HepG2 (cell line): ENCODE data around the gene GDF7. TPM values are rescaled to one million over a fixed set of nuclear protein-coding genes. Genes with fewer than 3 reads are reported as not detected.
A peak's percentile ranks its signal among the peaks of the same experiment; 100 is the strongest.

Experiments
- ADNP ChIP-seq: sonication (generic); formaldehyde crosslinking; IDR thresholded peaks from 2 replicates; pipeline ENCODE4 v1.4.0; 2020; ENCODE audit warnings: missing genetic modification reagents
- ATF3 ChIP-seq: sonication (generic); formaldehyde crosslinking; IDR thresholded peaks from 2 replicates; pipeline ENCODE4 v1.4.0; 2020; ENCODE audit warnings: missing genetic modification reagents
- DNMT1 ChIP-seq: sonication (generic); formaldehyde crosslinking; IDR thresholded peaks from 2 replicates; pipeline ENCODE4 v1.5.1; 2020; ENCODE audit warnings: mild to moderate bottlenecking, missing genetic modification reagents
- EP300 ChIP-seq, 3 experiments: sonication (generic) in 1 of 3; formaldehyde crosslinking in 1 of 3; IDR thresholded peaks; 2 replicates each; pipeline versions ENCODE4 v1.5.1 to v1.6.1; 2011 to 2020; ENCODE audit warnings: low read depth in 2 of 3, low read length in 2 of 3, borderline replicate concordance in 1 of 3, improper control_type of control experiment in 1 of 3, mild to moderate bottlenecking in 1 of 3, missing genetic modification reagents in 1 of 3, moderate library complexity in 1 of 3
- HNRNPH1 ChIP-seq: fragments of 200-400 bp; formaldehyde crosslinking; optimal IDR thresholded peaks from 2 replicates; pipeline ENCODE3; 2017; ENCODE audit warnings: mild to moderate bottlenecking, low read depth, low read length
- MIER2 ChIP-seq: IDR thresholded peaks from 2 replicates; pipeline ENCODE4 v1.6.1; 2016; ENCODE audit warnings: missing biosample characterization, missing genetic modification reagents
- NR1H2 ChIP-seq: sonication (generic); formaldehyde crosslinking; IDR thresholded peaks from 2 replicates; pipeline ENCODE4 v1.8.1; 2022; ENCODE audit warnings: low read depth, missing genetic modification reagents, borderline replicate concordance
- NRL ChIP-seq: sonication (generic); formaldehyde crosslinking; IDR thresholded peaks from 2 replicates; pipeline ENCODE4 v1.5.0; 2020; ENCODE audit warnings: missing genetic modification reagents, mild to moderate bottlenecking, moderate library complexity, borderline replicate concordance
- SIN3A ChIP-seq: IDR thresholded peaks from 2 replicates; pipeline ENCODE4 v1.6.1; 2011; ENCODE audit warnings: low read depth, mild to moderate bottlenecking, control low read depth, low read length, borderline replicate concordance
- SIX1 ChIP-seq: sonication (generic); formaldehyde crosslinking; IDR thresholded peaks from 2 replicates; pipeline ENCODE4 v1.4.0; 2020; ENCODE audit warnings: missing genetic modification reagents, borderline replicate concordance
- TOPORS ChIP-seq: sonication (generic); formaldehyde crosslinking; IDR thresholded peaks from 2 replicates; pipeline ENCODE4 v1.8.0; 2023; ENCODE audit warnings: mild to moderate bottlenecking, missing genetic modification reagents
- ZBTB14 ChIP-seq: sonication (generic); formaldehyde crosslinking; IDR thresholded peaks from 2 replicates; pipeline ENCODE4 v1.4.0; 2020; ENCODE audit warnings: missing genetic modification reagents
- ZFX ChIP-seq: sonication (generic); formaldehyde crosslinking; IDR thresholded peaks from 2 replicates; pipeline ENCODE4 v1.4.0; 2020; ENCODE audit warnings: mild to moderate bottlenecking, low read depth, missing genetic modification reagents, moderate library complexity
- ZNF143 ChIP-seq: sonication (generic); formaldehyde crosslinking; IDR thresholded peaks from 2 replicates; pipeline ENCODE4 v1.4.0; 2020; ENCODE audit warnings: missing genetic modification reagents
- ZNF292 ChIP-seq: sonication (generic); formaldehyde crosslinking; IDR thresholded peaks from 2 replicates; pipeline ENCODE4 v1.8.1; 2022; ENCODE audit warnings: mild to moderate bottlenecking, low read depth, missing genetic modification reagents, borderline replicate concordance
- ZNF33B ChIP-seq: sonication (generic); formaldehyde crosslinking; IDR thresholded peaks from 2 replicates; pipeline ENCODE4 v1.5.1; 2020; ENCODE audit warnings: mild to moderate bottlenecking, missing genetic modification reagents
- ZNF367 ChIP-seq: sonication (generic); formaldehyde crosslinking; IDR thresholded peaks from 2 replicates; pipeline ENCODE4 v1.4.0; 2020; ENCODE audit warnings: missing genetic modification reagents, borderline replicate concordance
- ZNF609 ChIP-seq: sonication (generic); formaldehyde crosslinking; IDR thresholded peaks from 2 replicates; pipeline ENCODE4 v1.4.0; 2020; ENCODE audit warnings: mild to moderate bottlenecking, missing genetic modification reagents, borderline replicate concordance
- ZNF709 ChIP-seq: sonication (generic); formaldehyde crosslinking; IDR thresholded peaks from 2 replicates; pipeline ENCODE4 v1.5.0; 2020; ENCODE audit warnings: mild to moderate bottlenecking, missing genetic modification reagents
- ZNF772 ChIP-seq: sonication (generic); formaldehyde crosslinking; IDR thresholded peaks from 2 replicates; pipeline ENCODE4 v1.5.0; 2020; ENCODE audit warnings: mild to moderate bottlenecking, missing genetic modification reagents
- ZSCAN9 ChIP-seq: IDR thresholded peaks from 2 replicates; pipeline ENCODE4 v1.6.1; 2016; ENCODE audit warnings: borderline replicate concordance
- polyA plus RNA-seq, 8 experiments: library from polyadenylated mRNA; depleted of rRNA in 3 of 8; stranded (reverse) in 7 of 8; unstranded in 1 of 8; fragments of >200 nt; fragmentation: Illumina TruSeq in 4 of 8; extraction: Trizol in 4 of 8; gene quantifications; 2 replicates each; pipeline versions ENCODE4 v1.2.1 to v1.2.3, GENCODE V29; 2011 to 2016; ENCODE audit warnings: low read depth in 4 of 8, missing spikeins in 1 of 8, mixed read lengths in 1 of 8; ENCODE audit not compliant: insufficient read depth in 1 of 8
- total RNA-seq, 5 experiments: library from RNA; depleted of rRNA; stranded (reverse); fragments of >200 nt; fragmentation: Illumina TruSeq; extraction: Trizol; gene quantifications; 2 replicates each; pipeline ENCODE4 v1.2.3, GENCODE V29; 2016; ENCODE audit warnings: low read depth in 1 of 5
- TF ChIP-seq, protein P1 (sequence below): sonication (generic); formaldehyde crosslinking; IDR thresholded peaks from 2 replicates; pipeline ENCODE4 v1.4.0; 2020; ENCODE audit warnings: mild to moderate bottlenecking, missing genetic modification reagents

GDF7 gene
- total and polyA plus RNA-seq, 2 of the 13 experiments (the other 11 are each of a cell fraction or from before 2014, with no cell fraction given) = 1.6 to 15.0 TPM

DNA sequence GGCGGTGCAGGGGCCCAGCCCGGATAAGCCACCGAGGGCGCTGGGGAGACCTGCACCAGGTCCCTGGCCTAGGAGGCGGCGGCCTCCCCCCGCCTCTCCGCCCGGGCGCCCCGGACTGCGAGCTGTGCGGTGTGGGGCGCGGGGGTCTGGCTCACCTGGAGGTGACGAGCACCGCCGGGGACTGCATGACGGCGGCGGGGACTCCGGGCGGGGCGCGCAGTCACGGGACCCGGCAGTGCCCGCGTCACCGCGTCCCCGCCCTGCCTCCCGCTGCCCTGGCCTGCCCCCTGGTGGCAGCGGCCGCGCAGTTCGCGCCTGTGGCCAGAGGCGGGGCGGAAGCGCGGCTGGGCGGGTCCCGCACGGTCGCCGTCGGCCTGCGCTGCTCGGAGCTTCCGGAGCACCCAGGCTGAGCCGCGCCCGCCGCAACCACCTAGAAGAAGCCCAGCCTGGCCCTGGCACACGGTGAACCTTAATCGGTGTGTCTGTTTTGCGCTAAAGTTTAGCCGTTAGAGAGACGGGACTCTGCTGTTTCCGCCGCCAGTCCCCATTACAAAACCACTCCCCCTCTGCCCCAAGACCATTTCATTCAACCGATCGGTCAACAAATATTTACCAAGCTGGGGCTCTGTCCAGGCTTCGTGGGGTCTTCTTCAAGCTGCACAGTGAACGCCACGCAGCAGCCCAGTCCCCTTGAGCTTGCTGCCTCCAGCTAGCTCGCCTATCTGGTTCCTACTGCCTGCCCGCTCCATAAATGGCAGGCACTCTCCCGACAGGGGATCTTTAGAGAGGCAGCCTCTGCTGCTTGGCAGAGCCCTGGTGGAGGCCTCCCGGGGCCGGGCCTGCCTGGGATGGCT, 15.8 kb upstream of the GDF7 start, which contains the start of gene HS1BP3 (continued):
- no peak for TF ChIP-seq ZNF609 (CRISPR knock-in tag)
- peak; percentile 71 for TF ChIP-seq ZNF33B (CRISPR knock-in tag)
- TF ChIP-seq ZBTB14 (CRISPR knock-in tag) = peak; percentile 73
- peak; percentile 50; the same call in 1 of the 2 replicates for TF ChIP-seq ZSCAN9 (CRISPR knock-in tag)
- peak; percentile 92 for TF ChIP-seq ZFX
- TF ChIP-seq ZNF143 (CRISPR knock-in tag) = 0 out of 2 replicates have a peak, but pooled peaks have one; percentile 45
- peak; percentile 99 for TF ChIP-seq DNMT1 (CRISPR knock-in tag)
- 0 out of 4 replicates have a peak, but pooled peaks of 1 of the 2 experiments have one; percentile 11 for TF ChIP-seq EP300 (IDR thresholded peaks at IDR 0.05; ENCODE audit: low read depth in 2 of 2, low read length in 2 of 2)
- no peak for TF ChIP-seq EP300 (CRISPR knock-in tag; IDR thresholded peaks at IDR 0.05; ENCODE audit: borderline replicate concordance)
- no peak for TF ChIP-seq MIER2
- TF ChIP-seq NR1H2 (CRISPR knock-in tag) = no peak
- no peak for TF ChIP-seq HNRNPH1
- peak; percentile 20 for TF ChIP-seq ZNF772 (CRISPR knock-in tag)
- TF ChIP-seq ZNF367 (CRISPR knock-in tag) = 0 out of 2 replicates have a peak, but pooled peaks have one; percentile 59
- no peak for TF ChIP-seq SIX1
- TF ChIP-seq ZNF292 (CRISPR knock-in tag) = 0 out of 2 replicates have a peak, but pooled peaks have one; percentile 61
- TF ChIP-seq, protein P1, sequence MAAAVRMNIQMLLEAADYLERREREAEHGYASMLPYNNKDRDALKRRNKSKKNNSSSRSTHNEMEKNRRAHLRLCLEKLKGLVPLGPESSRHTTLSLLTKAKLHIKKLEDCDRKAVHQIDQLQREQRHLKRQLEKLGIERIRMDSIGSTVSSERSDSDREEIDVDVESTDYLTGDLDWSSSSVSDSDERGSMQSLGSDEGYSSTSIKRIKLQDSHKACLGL (CRISPR knock-in tag) = peak; percentile 77
- TF ChIP-seq NRL (CRISPR knock-in tag) = no peak
- peak; percentile 57 for TF ChIP-seq ATF3 (CRISPR knock-in tag)
- 0 out of 2 replicates have a peak, but pooled peaks have one; percentile 9 for TF ChIP-seq ADNP (CRISPR knock-in tag)
- TF ChIP-seq SIN3A = peak; percentile 60; the same call in 1 of the 2 replicates
- TF ChIP-seq TOPORS (CRISPR knock-in tag) = peak; percentile 77; the same call in 1 of the 2 replicates
- TF ChIP-seq ZNF709 (CRISPR knock-in tag) = no peak
